OCI-LY1 (cell line): ENCODE results near the gene SCN2B.

Experiments
- H2AFZ ChIP-seq: fragments of 200-600 bp; sonication (generic), shearing (Covaris generic); 2 replicates; pipeline ENCODE4 v1.6.0; 2014; ENCODE audit warnings: antibody characterized with exemption, mild to moderate bottlenecking, low read length
- H3F3A ChIP-seq: fragments of 200-600 bp; sonication (generic), shearing (Covaris generic); 2 replicates; pipeline ENCODE4 v1.6.0; 2014; ENCODE audit warnings: mild to moderate bottlenecking, antibody characterized with exemption, low read length, moderate library complexity; ENCODE audit not compliant: insufficient read depth
- H3K27ac ChIP-seq: fragments of 200-600 bp; sonication (generic); 2 replicates; pipeline ENCODE4 v1.5.1; 2014; ENCODE audit warnings: low read length, mixed run types, mild to moderate bottlenecking, low read depth; ENCODE audit not compliant: poor library complexity, severe bottlenecking
- H3K27me3 ChIP-seq: fragments of 200-600 bp; sonication (generic); 2 replicates; pipeline ENCODE4 v1.6.0; 2014; ENCODE audit warnings: antibody characterized with exemption, mild to moderate bottlenecking, low read length, moderate library complexity; ENCODE audit not compliant: insufficient read depth
- H3K36me3 ChIP-seq: fragments of 200-600 bp; sonication (generic); 2 replicates; pipeline ENCODE4 v1.6.1; 2014; ENCODE audit warnings: mild to moderate bottlenecking, antibody characterized with exemption, low read length, moderate library complexity, mixed read lengths; ENCODE audit not compliant: insufficient read depth
- H3K4me1 ChIP-seq: fragments of 200-600 bp; sonication (generic); 2 replicates; pipeline ENCODE4 v1.5.1; 2014; ENCODE audit warnings: mild to moderate bottlenecking, low read length, moderate library complexity; ENCODE audit not compliant: insufficient read depth, severe bottlenecking
- H3K4me2 ChIP-seq: fragments of 200-600 bp; sonication (generic), shearing (Covaris generic); 2 replicates; pipeline ENCODE4 v1.6.1; 2014; ENCODE audit warnings: low read length
- H3K4me3 ChIP-seq: fragments of 200-600 bp; sonication (generic); 2 replicates; pipeline ENCODE4 v1.5.1; 2014; ENCODE audit warnings: low read length, low read depth, mild to moderate bottlenecking, mixed read lengths; ENCODE audit not compliant: poor library complexity, severe bottlenecking
- H3K79me2 ChIP-seq: fragments of 200-600 bp; shearing (Covaris generic); 2 replicates; pipeline ENCODE4 v1.6.1; 2016; ENCODE audit warnings: mixed run types, low read length, mixed read lengths; ENCODE audit not compliant: insufficient read depth
- H3K9ac ChIP-seq: fragments of 200-600 bp; sonication (generic), shearing (Covaris generic); 2 replicates; pipeline ENCODE4 v1.6.1; 2014; ENCODE audit warnings: mild to moderate bottlenecking, low read length, mixed read lengths
- H3K9me2 ChIP-seq: fragments of 200-600 bp; sonication (generic), shearing (Covaris generic); 2 replicates; pipeline ENCODE4 v1.6.1; 2014; ENCODE audit warnings: low read depth, mild to moderate bottlenecking, low read length, mixed read lengths
- H3K9me3 ChIP-seq: fragments of 200-600 bp; shearing (Covaris generic); 2 replicates; pipeline ENCODE4 v1.6.1; 2014; ENCODE audit warnings: low read length, mixed read lengths
- H4K20me1 ChIP-seq: fragments of 200-600 bp; sonication (generic), shearing (Covaris generic); 2 replicates; pipeline ENCODE4 v1.6.0; 2016; ENCODE audit warnings: mild to moderate bottlenecking, low read length; ENCODE audit not compliant: insufficient read depth
- EZH2 ChIP-seq: fragments of 200-600 bp; sonication (generic), shearing (Covaris generic); IDR thresholded peaks from 2 replicates; pipeline ENCODE4 v1.8.0; 2017; ENCODE audit warnings: borderline replicate concordance, mixed run types, mild to moderate bottlenecking, antibody characterized with exemption, low read length, moderate library complexity, mixed read lengths
- TF ChIP-seq, protein P1 (sequence below): fragments of 200-600 bp; sonication (generic), shearing (Covaris generic); IDR thresholded peaks from 2 replicates; pipeline ENCODE4 v1.5.1; 2017; ENCODE audit warnings: mild to moderate bottlenecking, antibody characterized with exemption, low read length, moderate library complexity, mixed read lengths

SCN2B gene

DNA sequence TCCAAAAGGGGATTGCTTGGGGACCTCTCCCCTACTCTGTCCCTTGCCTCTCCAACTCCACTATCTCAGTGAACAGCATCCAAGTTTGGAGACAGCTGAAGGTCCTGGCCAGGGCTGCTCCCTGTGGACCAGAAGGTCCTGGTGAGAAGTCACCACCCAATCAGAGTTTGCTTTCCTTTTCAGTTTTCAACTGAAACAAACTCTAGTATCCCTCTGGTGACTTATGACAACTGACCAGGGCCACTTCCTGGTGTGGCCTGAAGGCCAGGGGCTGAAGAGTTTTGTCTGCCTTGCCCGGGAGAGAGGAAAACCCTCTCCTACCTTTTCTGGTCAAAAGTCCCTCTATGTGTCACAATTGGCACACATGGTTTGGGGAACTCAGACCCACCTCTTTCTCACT lies 43.3 kb upstream of the SCN2B start:
- no peaks in the 10 kb centered on the region for H4K20me1 ChIP-seq
- 0 out of 2 replicates have a peak, but pooled peaks cover 5% of the 10 kb centered on the region for H3F3A ChIP-seq
- H3K36me3 ChIP-seq, result no peaks in the 10 kb centered on the region
- H3K4me2 ChIP-seq, result no peak overlapping the region; the same call in 1 of the 2 replicates
- no peak overlapping the region for H3K4me3 ChIP-seq
- no peak overlapping the region for H3K27ac ChIP-seq
- no peaks in the 10 kb centered on the region for H3K27me3 ChIP-seq
- no peaks in the 10 kb centered on the region for H3K9me3 ChIP-seq
- H3K4me1 ChIP-seq, result peaks cover 63% of the 10 kb centered on the region
- H3K9me2 ChIP-seq, result no peaks in the 10 kb centered on the region
- H3K9ac ChIP-seq, result no peak overlapping the region
- no peak for TF ChIP-seq EZH2
- TF ChIP-seq, protein P1, sequence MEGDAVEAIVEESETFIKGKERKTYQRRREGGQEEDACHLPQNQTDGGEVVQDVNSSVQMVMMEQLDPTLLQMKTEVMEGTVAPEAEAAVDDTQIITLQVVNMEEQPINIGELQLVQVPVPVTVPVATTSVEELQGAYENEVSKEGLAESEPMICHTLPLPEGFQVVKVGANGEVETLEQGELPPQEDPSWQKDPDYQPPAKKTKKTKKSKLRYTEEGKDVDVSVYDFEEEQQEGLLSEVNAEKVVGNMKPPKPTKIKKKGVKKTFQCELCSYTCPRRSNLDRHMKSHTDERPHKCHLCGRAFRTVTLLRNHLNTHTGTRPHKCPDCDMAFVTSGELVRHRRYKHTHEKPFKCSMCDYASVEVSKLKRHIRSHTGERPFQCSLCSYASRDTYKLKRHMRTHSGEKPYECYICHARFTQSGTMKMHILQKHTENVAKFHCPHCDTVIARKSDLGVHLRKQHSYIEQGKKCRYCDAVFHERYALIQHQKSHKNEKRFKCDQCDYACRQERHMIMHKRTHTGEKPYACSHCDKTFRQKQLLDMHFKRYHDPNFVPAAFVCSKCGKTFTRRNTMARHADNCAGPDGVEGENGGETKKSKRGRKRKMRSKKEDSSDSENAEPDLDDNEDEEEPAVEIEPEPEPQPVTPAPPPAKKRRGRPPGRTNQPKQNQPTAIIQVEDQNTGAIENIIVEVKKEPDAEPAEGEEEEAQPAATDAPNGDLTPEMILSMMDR, result no peak
- no peak overlapping the region for H2AFZ ChIP-seq
- no peaks in the 10 kb centered on the region for H3K79me2 ChIP-seq

DNA sequence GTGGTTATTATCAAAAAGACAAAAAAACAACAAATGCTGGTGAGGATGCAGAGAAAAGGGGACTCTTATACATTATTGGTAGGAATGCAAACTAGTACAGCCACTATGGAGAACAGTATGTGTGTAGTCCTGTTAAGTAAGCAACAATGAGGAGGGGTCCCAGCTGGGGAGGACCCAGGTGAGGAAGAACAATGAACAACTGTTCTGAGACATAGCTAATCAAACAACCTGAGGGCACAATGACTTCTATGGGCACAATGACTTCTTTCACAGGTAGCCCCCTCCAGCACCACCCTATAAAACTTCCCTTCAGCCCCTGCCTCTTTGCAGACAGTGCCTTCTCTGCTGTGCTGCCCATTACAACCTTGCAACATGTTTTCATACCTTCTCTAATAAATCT lies 42.8 kb upstream of the SCN2B start:
- H3K9ac ChIP-seq, result no peak overlapping the region
- no peaks in the 10 kb centered on the region for H3K9me2 ChIP-seq
- TF ChIP-seq EZH2, result no peak
- TF ChIP-seq, protein P1, result no peak
- H3K4me2 ChIP-seq, result no peak overlapping the region
- H3K27me3 ChIP-seq, result no peaks in the 10 kb centered on the region
- H3F3A ChIP-seq, result 0 out of 2 replicates have a peak, but pooled peaks cover 1% of the 10 kb centered on the region
- no peak overlapping the region for H3K27ac ChIP-seq
- no peaks in the 10 kb centered on the region for H3K36me3 ChIP-seq
- H4K20me1 ChIP-seq, result no peaks in the 10 kb centered on the region
- H3K9me3 ChIP-seq, result no peaks in the 10 kb centered on the region
- H2AFZ ChIP-seq, result no peak overlapping the region
- no peak overlapping the region for H3K4me3 ChIP-seq
- H3K79me2 ChIP-seq, result no peaks in the 10 kb centered on the region
- peaks cover 63% of the 10 kb centered on the region for H3K4me1 ChIP-seq

DNA sequence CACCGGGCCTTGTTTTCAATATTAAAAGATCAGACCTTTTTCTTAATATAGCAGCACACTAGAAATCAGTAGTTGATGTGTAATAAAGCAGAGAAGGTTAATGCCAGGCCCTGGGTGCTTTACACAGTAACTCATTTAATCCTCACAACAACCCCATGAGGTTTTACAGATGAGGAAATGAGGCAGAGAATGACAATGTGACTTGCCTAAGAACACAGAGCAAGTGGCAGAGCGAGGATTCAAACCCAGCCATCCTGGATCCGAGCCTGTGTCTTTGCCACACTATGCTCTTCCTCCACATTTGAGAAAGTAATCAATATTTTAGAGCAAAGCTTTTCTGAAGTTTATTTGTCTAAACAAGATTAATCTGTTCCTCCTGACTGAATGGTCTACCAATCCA lies 41.1 kb upstream of the SCN2B start:
- Histone ChIP-seq H2AFZ (no peak overlapping the region), H3K9me2 (no peaks in the 10 kb centered on the region), H3F3A (no peaks in the 10 kb centered on the region), H3K27ac (peak overlapping the region; percentile 38), H3K36me3 (no peaks in the 10 kb centered on the region), H3K4me2 (0 out of 2 replicates have a peak overlapping the region, but pooled peaks have one; percentile 25), H3K27me3 (no peaks in the 10 kb centered on the region), H3K9me3 (no peaks in the 10 kb centered on the region), H3K4me1 (peaks cover 56% of the 10 kb centered on the region), H3K9ac (no peak overlapping the region), H3K4me3 (no peak overlapping the region), H4K20me1 (no peaks in the 10 kb centered on the region), H3K79me2 (no peaks in the 10 kb centered on the region)
- TF ChIP-seq EZH2, result no peak
- TF ChIP-seq, protein P1, result no peak
